Trophoblast cell (in vitro differentiated cells and primary cell): ENCODE measurements around the gene FES.

Experiments
- DNase-seq, 2 donors: peaks; one replicate each; pipeline ENCODE4 v3.0.0-alpha.2; 2016
- H2AFZ ChIP-seq: 2 replicates; pipeline ENCODE4 v1.6.1; 2013; ENCODE audit warnings: low read length, moderate library complexity, mild to moderate bottlenecking; ENCODE audit not compliant: insufficient read depth, poor library complexity
- H2AK5ac ChIP-seq: 2 replicates; pipeline ENCODE4 v1.6.1; 2013; ENCODE audit warnings: mild to moderate bottlenecking, low read length
- H2BK120ac ChIP-seq: 2 replicates; pipeline ENCODE4 v1.6.1; 2013; ENCODE audit warnings: low read length, mild to moderate bottlenecking, moderate library complexity; ENCODE audit not compliant: insufficient read depth, poor library complexity
- H2BK12ac ChIP-seq: 2 replicates; pipeline ENCODE4 v1.6.1; 2013; ENCODE audit warnings: mild to moderate bottlenecking, low read length, moderate library complexity
- H2BK5ac ChIP-seq: 2 replicates; pipeline ENCODE4 v1.6.1; 2013; ENCODE audit warnings: low read length, low read depth, moderate library complexity, mild to moderate bottlenecking; ENCODE audit not compliant: poor library complexity
- H3K14ac ChIP-seq: 2 replicates; pipeline ENCODE4 v1.6.1; 2013; ENCODE audit warnings: mild to moderate bottlenecking, low read length
- H3K18ac ChIP-seq: 2 replicates; pipeline ENCODE4 v1.6.1; 2013; ENCODE audit warnings: mild to moderate bottlenecking, low read length
- H3K23ac ChIP-seq: 2 replicates; pipeline ENCODE4 v1.6.1; 2013; ENCODE audit warnings: low read length
- H3K27ac ChIP-seq: 2 replicates; pipeline ENCODE4 v1.5.1; 2013; ENCODE audit warnings: low read depth, mild to moderate bottlenecking, inconsistent platforms, low read length, moderate library complexity
- H3K27me3 ChIP-seq: 2 replicates; pipeline ENCODE4 v1.6.1; 2013; ENCODE audit warnings: inconsistent platforms, mild to moderate bottlenecking, low read length, moderate library complexity; ENCODE audit not compliant: insufficient read depth
- H3K36me3 ChIP-seq, 2 experiments: 1 replicate in 1 of 2; 2 replicates in 1 of 2; pipeline ENCODE4 v1.6.1; 2013; ENCODE audit warnings: low read length in 2 of 2, mild to moderate bottlenecking in 2 of 2, moderate library complexity in 1 of 2; ENCODE audit not compliant: insufficient read depth in 2 of 2, control insufficient read depth in 1 of 2
- H3K4ac ChIP-seq: 2 replicates; pipeline ENCODE4 v1.6.1; 2013; ENCODE audit warnings: low read depth, mild to moderate bottlenecking, low read length, moderate library complexity
- H3K4me1 ChIP-seq, 2 experiments: 1 replicate in 1 of 2; 2 replicates in 1 of 2; pipeline ENCODE4 v1.6.1; 2013; ENCODE audit warnings: low read length in 2 of 2, mild to moderate bottlenecking in 2 of 2, moderate library complexity in 1 of 2; ENCODE audit not compliant: insufficient read depth in 2 of 2, control insufficient read depth in 1 of 2
- H3K4me2 ChIP-seq: 2 replicates; pipeline ENCODE4 v1.6.1; 2013; ENCODE audit warnings: inconsistent platforms, mild to moderate bottlenecking, low read length, moderate library complexity
- H3K4me3 ChIP-seq: 2 replicates; pipeline ENCODE4 v1.5.1; 2013; ENCODE audit warnings: mild to moderate bottlenecking, low read depth, low read length, inconsistent platforms
- H3K79me1 ChIP-seq: one replicate; pipeline ENCODE4 v1.6.1; 2013; ENCODE audit warnings: low read length
- H3K79me2 ChIP-seq: 2 replicates; pipeline ENCODE4 v1.6.1; 2013; ENCODE audit warnings: low read length, mild to moderate bottlenecking; ENCODE audit not compliant: control insufficient read depth, insufficient read depth, poor library complexity
- H3K9ac ChIP-seq: 2 replicates; pipeline ENCODE4 v1.6.1; 2013; ENCODE audit warnings: mild to moderate bottlenecking, low read length
- H3K9me3 ChIP-seq: 2 replicates; pipeline ENCODE4 v1.6.1; 2013; ENCODE audit warnings: low read depth, mild to moderate bottlenecking, control low read depth, inconsistent platforms, low read length; ENCODE audit not compliant: insufficient read depth
- H4K12ac ChIP-seq: 2 replicates; pipeline ENCODE4 v1.6.1; 2013; ENCODE audit warnings: low read depth, mild to moderate bottlenecking, low read length, moderate library complexity
- H4K8ac ChIP-seq: 2 replicates; pipeline ENCODE4 v1.6.1; 2013; ENCODE audit warnings: low read depth, mild to moderate bottlenecking, low read length, moderate library complexity
- H4K91ac ChIP-seq: one replicate; pipeline ENCODE4 v1.6.1; 2013; ENCODE audit warnings: low read depth, mild to moderate bottlenecking, low read length, moderate library complexity
- WGBS: extraction: QIAGEN DNeasy Blood & Tissue Kit; methylation state at CpG from one replicate; pipeline ENCODE4 v1.1.7; 2013; ENCODE audit warnings: missing lambda C conversion rate; ENCODE audit not compliant: insufficient read length, insufficient coverage; ENCODE audit errors: extremely low coverage; 5-methylcytosine and 5-hydroxymethylcytosine counted together

The FES gene

DNA sequence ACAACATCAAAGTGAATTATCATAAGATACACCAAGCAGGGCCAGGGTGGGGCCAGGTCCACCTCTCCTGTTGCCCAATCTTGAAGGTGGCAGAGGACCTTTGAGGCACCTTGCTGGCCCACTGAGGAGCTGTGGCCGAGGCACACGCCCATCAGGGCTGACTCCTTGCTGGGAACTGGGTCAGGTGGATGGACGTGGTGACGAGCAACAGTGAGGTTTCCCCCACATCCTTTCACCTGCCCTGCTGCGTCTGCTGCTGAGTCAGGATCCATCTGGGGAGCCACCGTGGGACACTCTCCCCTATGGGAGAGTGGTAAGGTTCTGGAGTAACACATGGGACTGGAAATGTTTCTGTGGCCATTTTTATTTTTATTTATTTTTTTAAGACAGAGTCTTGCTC, 33.2 kb upstream of the FES start:
- H3K18ac ChIP-seq, result no peak overlapping the region
- H2BK12ac ChIP-seq, result no peak overlapping the region
- no peaks in the 10 kb centered on the region for H3K9me3 ChIP-seq
- no peak overlapping the region for H3K4me3 ChIP-seq
- no peak overlapping the region for H3K14ac ChIP-seq
- H4K91ac ChIP-seq, result no peak overlapping the region
- no peaks in the 10 kb centered on the region for H3K27me3 ChIP-seq
- H3K79me1 ChIP-seq, result no peaks in the 10 kb centered on the region
- H3K9ac ChIP-seq, result no peak overlapping the region
- no peak overlapping the region for H3K4ac ChIP-seq
- no peak overlapping the region for H2BK120ac ChIP-seq
- H2AK5ac ChIP-seq, result no peak overlapping the region
- H3K23ac ChIP-seq, result no peak overlapping the region
- no CpG with 5 or more reads among the region's 6 CpGs for WGBS
- no peak overlapping the region for H2AFZ ChIP-seq
- no peaks in the 10 kb centered on the region for H3K36me3 ChIP-seq
- no peak overlapping the region for H4K12ac ChIP-seq
- no peak overlapping the region for H3K27ac ChIP-seq
- H3K4me1 ChIP-seq, result no peaks in the 10 kb centered on the region
- H2BK5ac ChIP-seq, result no peak overlapping the region
- no peak overlapping the region for H3K4me2 ChIP-seq
- no peak overlapping the region for H4K8ac ChIP-seq
- no peak for DNase-seq
- H3K79me2 ChIP-seq, result no peaks in the 10 kb centered on the region

GRCh38 chr15:90851940-90852339, 32.4 kb upstream of the FES start:
- Histone ChIP-seq H3K18ac (no peak overlapping the region), H3K4me2 (no peak overlapping the region), H3K4ac (no peak overlapping the region), H3K79me1 (no peaks in the 10 kb centered on the region), H3K79me2 (no peaks in the 10 kb centered on the region), H3K14ac (no peak overlapping the region), H3K9ac (no peak overlapping the region), H3K36me3 (no peaks in the 10 kb centered on the region), H3K23ac (no peak overlapping the region), H2BK12ac (no peak overlapping the region), H2BK120ac (no peak overlapping the region), H3K27me3 (no peaks in the 10 kb centered on the region), H3K4me1 (peaks cover 6% of the 10 kb centered on the region in 2 experiments), H3K27ac (no peak overlapping the region), H2AFZ (no peak overlapping the region), H3K9me3 (no peaks in the 10 kb centered on the region), H2AK5ac (no peak overlapping the region), H4K91ac (no peak overlapping the region), H2BK5ac (no peak overlapping the region), H3K4me3 (no peak overlapping the region), H4K12ac (no peak overlapping the region), H4K8ac (no peak overlapping the region)
- no CpG with 5 or more reads among the region's 5 CpGs for WGBS
- no peak for DNase-seq

DNA sequence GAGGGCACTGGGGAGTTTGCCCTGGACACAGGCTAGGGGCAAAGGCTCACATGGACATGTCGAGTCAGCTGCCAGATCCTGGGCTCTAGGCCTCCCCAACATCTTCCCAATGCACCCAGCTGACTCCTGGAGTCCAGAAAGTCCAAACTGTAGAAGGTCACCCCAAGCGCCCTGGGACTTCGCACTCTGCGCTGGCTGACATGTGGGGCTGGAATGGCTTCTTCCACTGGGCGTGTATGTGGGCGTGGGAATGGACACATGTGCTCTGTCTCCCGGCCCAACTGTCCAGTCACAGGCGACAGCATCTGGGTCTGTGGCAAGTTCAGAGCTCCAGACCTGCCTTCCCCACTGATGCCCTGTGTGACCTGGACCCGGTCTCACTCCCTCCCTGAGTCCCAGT, 29.2 kb upstream of the FES start:
- no peak overlapping the region for H3K4me3 ChIP-seq
- H4K12ac ChIP-seq, result no peak overlapping the region
- no peak overlapping the region for H2BK120ac ChIP-seq
- no peaks in the 10 kb centered on the region for H3K27me3 ChIP-seq
- no peak overlapping the region for H2BK5ac ChIP-seq
- H2AK5ac ChIP-seq, result peak overlapping the region; percentile 39
- H3K9me3 ChIP-seq, result no peaks in the 10 kb centered on the region
- H3K79me1 ChIP-seq, result peaks cover 3% of the 10 kb centered on the region
- no peaks in the 10 kb centered on the region for H3K36me3 ChIP-seq
- no peak overlapping the region for H3K14ac ChIP-seq
- H3K23ac ChIP-seq, result no peak overlapping the region
- H3K9ac ChIP-seq, result no peak overlapping the region
- no peak overlapping the region for H3K18ac ChIP-seq
- no peak overlapping the region for H4K8ac ChIP-seq
- no CpG with 5 or more reads among the region's 9 CpGs for WGBS
- H3K27ac ChIP-seq, result no peak overlapping the region
- H3K4me1 ChIP-seq, result peaks cover 16 to 18% of the 10 kb centered on the region in 2 experiments
- H3K79me2 ChIP-seq, result no peaks in the 10 kb centered on the region
- H2BK12ac ChIP-seq, result no peak overlapping the region
- H3K4me2 ChIP-seq, result no peak overlapping the region
- DNase-seq, result no peak
- H3K4ac ChIP-seq, result no peak overlapping the region
- no peak overlapping the region for H4K91ac ChIP-seq
- H2AFZ ChIP-seq, result no peak overlapping the region

- no peak overlapping the region for H2BK12ac ChIP-seq
- peak overlapping the region; percentile 31 for H4K91ac ChIP-seq
These were observed 27.0 kb upstream of the FES start for GRCh38 chr15:90857337-90857736.

More at GRCh38 chr15:90857337-90857736, 27.0 kb upstream of the FES start:
- H3K4me3 ChIP-seq, result no peak overlapping the region
- H2AFZ ChIP-seq, result no peak overlapping the region
- H4K8ac ChIP-seq, result no peak overlapping the region
- peak overlapping the region; percentile 28 for H2AK5ac ChIP-seq
- peaks cover 8% of the 10 kb centered on the region for H3K79me1 ChIP-seq
- H3K18ac ChIP-seq, result no peak overlapping the region
- H3K9ac ChIP-seq, result no peak overlapping the region
- H3K9me3 ChIP-seq, result no peaks in the 10 kb centered on the region
- no peak overlapping the region for H4K12ac ChIP-seq
- no peak overlapping the region for H3K27ac ChIP-seq
- no peak overlapping the region for H3K23ac ChIP-seq
- no CpG with 5 or more reads among the region's 8 CpGs for WGBS
- no peak overlapping the region for H3K4ac ChIP-seq
- no peak overlapping the region for H2BK120ac ChIP-seq
- H3K4me1 ChIP-seq, result peaks cover 19 to 21% of the 10 kb centered on the region in 2 experiments
- H3K14ac ChIP-seq, result no peak overlapping the region
- H3K27me3 ChIP-seq, result no peaks in the 10 kb centered on the region
- no peak for DNase-seq
- no peaks in the 10 kb centered on the region for H3K79me2 ChIP-seq
- no peak overlapping the region for H2BK5ac ChIP-seq
- no peaks in the 10 kb centered on the region for H3K36me3 ChIP-seq
- no peak overlapping the region for H3K4me2 ChIP-seq
